IMR-90 (cell line): ENCODE results near the gene C8A.

Source experiments
- FOS ChIP-seq: fragments of 150-350 bp; IDR thresholded peaks from 2 replicates; pipeline ENCODE4 v1.6.1; 2016; ENCODE audit warnings: low read depth, low read length
- MAFK ChIP-seq: IDR thresholded peaks from 2 replicates; pipeline ENCODE4 v1.6.1; 2012; ENCODE audit warnings: low read depth, low read length, improper control_type of control experiment
- MAZ ChIP-seq: IDR thresholded peaks from 2 replicates; pipeline ENCODE4 v1.6.1; 2012; ENCODE audit warnings: low read depth, mild to moderate bottlenecking, low read length, improper control_type of control experiment, moderate library complexity, borderline replicate concordance
- NFE2L2 ChIP-seq: fragments of 150-350 bp; IDR thresholded peaks from 2 replicates; pipeline ENCODE4 v1.6.1; 2016; ENCODE audit warnings: low read depth, mild to moderate bottlenecking, low read length
- POLR2A ChIP-seq: IDR thresholded peaks from 2 replicates; pipeline ENCODE4 v1.6.1; 2012; ENCODE audit warnings: mild to moderate bottlenecking, low read depth, low read length
- RFX5 ChIP-seq: IDR thresholded peaks from 2 replicates; pipeline ENCODE4 v1.8.0; 2012; ENCODE audit warnings: low read depth, mild to moderate bottlenecking, low read length, moderate library complexity
- SMC3 ChIP-seq: fragments of 150-350 bp; IDR thresholded peaks from 2 replicates; pipeline ENCODE4 v1.6.1; 2016; ENCODE audit warnings: low read depth, mild to moderate bottlenecking, antibody characterized with exemption, low read length, moderate library complexity
- TF ChIP-seq, protein P1 (sequence below): conservative IDR thresholded peaks from 2 replicates; pipeline ENCODE4 v1.5.1; 2012; ENCODE audit warnings: mild to moderate bottlenecking, low read depth, low read length, improper control_type of control experiment
- TF ChIP-seq, protein P2 (sequence below): fragments of 150-350 bp; IDR thresholded peaks from 2 replicates; pipeline ENCODE4 v1.6.1; 2017; ENCODE audit warnings: mild to moderate bottlenecking, antibody characterized with exemption, low read length, low read depth

DNA sequence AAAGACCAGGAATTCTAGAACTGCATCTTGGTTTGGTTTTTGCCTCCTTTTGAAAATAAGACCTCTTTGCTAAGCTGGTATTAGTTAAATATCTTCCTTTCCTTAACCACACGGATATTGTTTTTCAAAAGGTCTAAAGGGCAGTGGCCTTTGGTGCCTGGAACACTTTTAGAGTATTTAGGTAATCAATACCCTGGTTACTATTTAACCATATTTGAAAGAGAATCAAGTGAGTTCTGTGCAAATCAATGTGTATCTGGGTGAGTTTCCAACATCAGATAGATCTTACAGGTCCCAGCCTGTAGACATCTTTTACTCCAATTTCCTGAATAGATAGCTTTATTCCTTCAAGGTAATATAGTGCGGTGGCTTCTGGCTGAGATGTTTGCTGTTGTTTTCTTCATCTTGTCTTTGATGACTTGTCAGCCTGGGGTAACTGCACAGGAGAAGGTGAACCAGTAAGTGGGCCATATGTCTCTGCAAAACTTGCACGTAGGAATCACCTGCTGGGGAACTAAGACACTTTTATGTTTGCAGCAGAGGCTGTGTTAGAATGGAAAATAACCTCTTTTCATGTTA is at the start of gene C8A:
- TF ChIP-seq POLR2A (no peak), SMC3 (no peak), MAFK (no peak), FOS (no peak), NFE2L2 (no peak), MAZ (no peak), RFX5 (no peak)
- TF ChIP-seq, protein P1, sequence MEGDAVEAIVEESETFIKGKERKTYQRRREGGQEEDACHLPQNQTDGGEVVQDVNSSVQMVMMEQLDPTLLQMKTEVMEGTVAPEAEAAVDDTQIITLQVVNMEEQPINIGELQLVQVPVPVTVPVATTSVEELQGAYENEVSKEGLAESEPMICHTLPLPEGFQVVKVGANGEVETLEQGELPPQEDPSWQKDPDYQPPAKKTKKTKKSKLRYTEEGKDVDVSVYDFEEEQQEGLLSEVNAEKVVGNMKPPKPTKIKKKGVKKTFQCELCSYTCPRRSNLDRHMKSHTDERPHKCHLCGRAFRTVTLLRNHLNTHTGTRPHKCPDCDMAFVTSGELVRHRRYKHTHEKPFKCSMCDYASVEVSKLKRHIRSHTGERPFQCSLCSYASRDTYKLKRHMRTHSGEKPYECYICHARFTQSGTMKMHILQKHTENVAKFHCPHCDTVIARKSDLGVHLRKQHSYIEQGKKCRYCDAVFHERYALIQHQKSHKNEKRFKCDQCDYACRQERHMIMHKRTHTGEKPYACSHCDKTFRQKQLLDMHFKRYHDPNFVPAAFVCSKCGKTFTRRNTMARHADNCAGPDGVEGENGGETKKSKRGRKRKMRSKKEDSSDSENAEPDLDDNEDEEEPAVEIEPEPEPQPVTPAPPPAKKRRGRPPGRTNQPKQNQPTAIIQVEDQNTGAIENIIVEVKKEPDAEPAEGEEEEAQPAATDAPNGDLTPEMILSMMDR, result no peak
- TF ChIP-seq, protein P2, sequence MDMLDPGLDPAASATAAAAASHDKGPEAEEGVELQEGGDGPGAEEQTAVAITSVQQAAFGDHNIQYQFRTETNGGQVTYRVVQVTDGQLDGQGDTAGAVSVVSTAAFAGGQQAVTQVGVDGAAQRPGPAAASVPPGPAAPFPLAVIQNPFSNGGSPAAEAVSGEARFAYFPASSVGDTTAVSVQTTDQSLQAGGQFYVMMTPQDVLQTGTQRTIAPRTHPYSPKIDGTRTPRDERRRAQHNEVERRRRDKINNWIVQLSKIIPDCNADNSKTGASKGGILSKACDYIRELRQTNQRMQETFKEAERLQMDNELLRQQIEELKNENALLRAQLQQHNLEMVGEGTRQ, result no peak
